ENCODE results near the gene CAMK2A.

DNA sequence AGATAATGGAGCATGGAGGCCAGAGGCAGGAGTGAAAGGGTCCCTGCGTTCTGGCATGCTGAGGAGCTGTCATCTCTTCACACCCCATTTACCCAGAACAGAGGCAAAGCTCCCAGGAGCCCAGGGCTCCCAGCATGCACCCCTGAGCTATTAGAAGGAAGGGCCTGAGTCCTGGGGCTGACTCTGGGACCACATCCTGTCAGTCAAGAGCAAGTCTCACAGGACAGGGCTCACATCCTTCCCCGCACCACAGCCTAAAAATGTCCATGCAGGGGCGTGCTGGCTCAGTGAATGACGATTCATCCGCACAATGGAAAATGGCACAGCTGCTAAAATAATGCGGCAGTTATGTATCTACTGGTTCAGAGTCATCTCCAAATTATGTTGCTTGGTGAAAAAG lies 31.4 kb downstream of the CAMK2A start:
- TF ChIP-seq TAF1 (IDR thresholded peaks at IDR 0.05; ENCODE audit: borderline replicate concordance, low read depth, low read length) (no peak), POLR2A (IDR thresholded peaks at IDR 0.05; ENCODE audit: low read depth, low read length) (no peak)

All from GM12892 (cell line).